ENCODE data around the gene ZNF483.
"Not testable (repeated sequence)": the region's sequence is repeated elsewhere in the genome, so short reads cannot be mapped to it uniquely, and the experiment has no call there.

Gene ZNF483

DNA sequence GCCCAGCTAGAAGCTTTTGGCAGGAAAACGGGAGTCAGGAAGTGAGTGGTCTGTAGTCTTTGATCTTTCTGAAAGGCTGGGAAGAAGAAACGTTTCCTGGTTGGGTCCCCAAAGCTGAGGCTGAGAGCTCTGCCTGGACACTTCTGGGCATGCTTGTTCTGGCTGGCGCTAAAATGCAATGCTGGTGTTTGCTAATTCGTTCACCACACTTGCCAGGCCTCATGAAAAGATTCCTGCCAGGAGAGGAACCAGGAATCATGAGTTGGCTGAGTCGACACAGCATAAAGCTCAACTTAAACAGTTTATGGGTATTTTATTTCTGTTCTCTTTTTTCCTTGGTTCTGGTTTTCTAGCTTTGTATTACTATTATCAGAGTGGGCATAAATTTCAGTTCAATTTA, 85.2 kb downstream of the ZNF483 start:
- no peak for DNase-seq (ENCODE audit: low read depth)

DNA sequence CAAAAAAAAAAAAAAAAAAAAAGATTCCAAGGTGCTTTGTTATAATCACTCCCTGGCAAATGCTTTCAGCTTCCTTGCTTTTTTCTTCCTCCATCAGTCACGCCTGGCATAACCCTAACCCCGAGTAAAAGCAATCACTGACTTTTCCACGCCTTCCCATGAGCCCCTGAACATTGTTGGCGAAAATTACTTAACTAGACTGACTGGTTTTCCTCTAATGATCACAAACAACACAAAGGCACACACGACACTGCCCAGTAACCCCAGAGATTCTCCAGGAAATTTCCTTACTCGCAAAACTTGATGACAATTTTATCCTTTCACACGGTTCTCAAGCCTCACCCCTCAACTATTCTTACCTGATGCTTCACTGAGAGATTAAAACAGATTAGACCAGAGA, 85.9 kb downstream of the ZNF483 start:
- DNase-seq (ENCODE audit: low read depth) = no peak

DNA sequence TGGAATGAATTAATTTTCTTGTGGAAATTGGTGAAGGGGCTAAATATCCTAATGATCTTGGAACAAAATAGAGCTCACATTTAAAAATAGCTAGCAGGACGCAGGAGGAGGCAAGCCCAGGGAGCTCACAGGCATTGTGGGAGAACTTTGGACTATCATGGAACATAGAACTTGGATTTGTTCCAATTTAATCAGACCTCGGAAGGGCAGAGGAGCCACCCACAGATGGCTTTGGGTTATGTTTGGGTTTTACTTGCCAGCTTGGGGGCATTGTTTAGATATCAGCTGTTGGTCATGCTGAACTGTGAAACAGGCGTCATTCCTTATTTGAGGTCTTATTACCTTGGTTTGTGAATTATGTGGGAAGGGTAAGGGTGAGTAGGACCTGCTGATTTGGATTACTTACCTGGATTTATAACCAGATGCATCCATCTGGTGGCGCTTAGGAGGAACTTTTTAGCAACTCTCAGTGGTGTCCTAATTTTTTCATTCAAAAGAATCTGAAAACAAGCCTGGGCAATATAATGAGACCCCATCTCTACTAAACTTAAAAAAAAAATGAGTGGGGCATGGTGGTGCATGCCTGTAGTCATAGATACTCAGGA, 88.6 kb downstream of the ZNF483 start:
- DNase-seq (ENCODE audit: low read depth) = no peak

DNA sequence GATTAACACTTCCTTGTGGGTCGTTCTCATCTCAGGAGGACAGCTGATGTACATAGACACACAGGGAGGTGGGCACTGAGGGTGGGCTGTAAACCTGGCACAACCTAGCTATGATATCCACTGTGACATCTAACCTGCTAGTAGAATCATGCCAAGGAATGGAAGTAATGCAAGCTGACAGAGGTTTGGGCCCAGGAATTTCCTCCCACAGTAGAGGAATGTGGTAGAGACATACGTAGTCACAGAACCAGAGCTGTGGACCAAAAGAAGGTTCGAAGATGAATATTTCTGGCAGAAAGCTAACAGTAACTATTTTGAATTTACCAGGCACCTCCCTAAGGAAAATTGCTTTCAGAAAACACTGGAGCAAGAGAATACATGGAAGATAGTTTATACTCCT, 90.9 kb downstream of the ZNF483 start:
- no peak for DNase-seq (ENCODE audit: low read depth)

DNA sequence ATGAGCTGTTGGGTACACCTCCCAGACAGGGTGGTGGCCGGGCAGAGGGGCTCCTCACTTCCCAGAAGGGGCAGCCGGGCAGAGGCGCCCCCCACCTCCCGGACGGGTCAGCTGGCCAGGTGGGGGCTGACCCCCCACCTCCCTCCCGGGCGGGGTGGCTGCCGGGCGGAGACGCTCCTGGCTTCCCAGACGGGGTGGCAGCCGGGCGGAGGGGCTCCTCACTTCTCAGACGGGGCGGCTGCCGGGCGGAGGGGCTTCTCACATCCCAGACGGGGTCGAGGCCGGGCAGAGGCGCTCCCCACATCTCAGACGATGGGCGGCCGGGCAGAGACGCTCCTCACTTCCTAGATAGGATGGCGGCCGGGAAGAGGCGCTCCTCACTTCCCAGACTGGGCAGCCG, 92.4 kb downstream of the ZNF483 start:
- not testable (repeated sequence) for DNase-seq (ENCODE audit: low read depth)

DNA sequence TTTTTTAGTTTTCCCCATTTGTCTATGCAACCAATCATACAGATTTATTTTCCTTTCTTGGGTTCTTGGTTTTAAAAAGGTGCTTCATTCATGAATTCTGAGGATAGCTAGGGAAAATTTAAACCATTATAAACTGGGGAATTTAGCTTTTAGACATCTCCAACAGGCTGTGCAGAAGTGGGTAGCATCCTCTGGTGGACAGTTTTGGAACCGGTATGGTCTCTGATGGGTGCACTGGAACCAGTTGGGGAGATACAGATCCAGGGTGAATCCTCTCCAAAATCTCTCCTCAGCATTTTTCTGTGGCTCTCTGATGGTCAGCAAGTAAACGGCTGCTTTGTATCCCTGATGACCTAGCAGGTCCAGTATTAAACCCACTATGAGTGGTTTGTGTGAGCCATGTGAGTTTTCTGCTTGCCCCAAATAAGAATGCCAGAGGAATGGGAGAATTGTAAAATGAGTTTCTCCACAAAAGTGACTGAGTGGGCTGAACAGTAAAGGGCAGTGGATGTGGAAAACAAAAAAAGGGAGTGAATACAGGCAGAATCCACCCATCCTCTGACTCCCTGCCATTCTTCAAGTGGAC, 97.0 kb downstream of the ZNF483 start:
- no peak for DNase-seq (ENCODE audit: low read depth)

DNA sequence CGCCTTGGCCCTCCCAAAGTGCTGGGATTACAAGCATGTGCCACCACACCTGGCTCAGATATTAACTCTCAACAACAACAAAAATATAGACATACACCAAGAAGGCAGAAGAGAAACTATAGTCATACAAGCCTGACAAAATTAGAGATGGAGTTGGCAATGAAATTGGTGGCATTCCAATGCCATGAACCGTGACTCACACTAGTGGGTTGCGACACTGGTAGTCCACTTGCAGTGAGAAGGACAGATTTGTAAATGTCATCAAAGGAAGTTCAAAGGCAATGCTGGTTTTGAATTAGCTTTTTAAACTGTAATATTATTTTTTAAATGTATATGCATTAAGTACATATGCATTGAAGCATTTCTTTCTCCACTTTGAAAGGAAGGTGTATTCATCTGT, 97.6 kb downstream of the ZNF483 start:
- DNase-seq (ENCODE audit: low read depth) = peak; percentile 81

All from stromal cell of bone marrow (primary cell).